IPS DF 6.9 (cell line): ENCODE measurements around the gene NREP.

ENCODE experiments used
- DNase-seq: peaks from one replicate; pipeline ENCODE4 v3.0.0-alpha.2; 2013; ENCODE audit warnings: low read depth, low spot score
- H3K27ac ChIP-seq: one replicate; pipeline ENCODE4 v1.5.1; 2013; ENCODE audit warnings: low read length, control low read depth
- H3K27me3 ChIP-seq: 2 replicates; pipeline ENCODE4 v1.6.1; 2013; ENCODE audit warnings: mild to moderate bottlenecking, low read length; ENCODE audit not compliant: control insufficient read depth, insufficient read depth
- H3K36me3 ChIP-seq: 2 replicates; pipeline ENCODE4 v1.6.1; 2013; ENCODE audit warnings: low read length; ENCODE audit not compliant: control insufficient read depth, insufficient read depth
- H3K4me1 ChIP-seq: 2 replicates; pipeline ENCODE4 v1.6.1; 2013; ENCODE audit warnings: low read length; ENCODE audit not compliant: control insufficient read depth, insufficient read depth
- H3K4me3 ChIP-seq: 2 replicates; pipeline ENCODE4 v1.5.1; 2013; ENCODE audit warnings: mild to moderate bottlenecking, low read length
- H3K9me3 ChIP-seq: 2 replicates; pipeline ENCODE4 v1.6.1; 2013; ENCODE audit warnings: low read length, inconsistent platforms; ENCODE audit not compliant: control insufficient read depth, insufficient read depth
- WGBS: extraction: QIAGEN DNeasy Blood & Tissue Kit; methylation state at CpG from one replicate; pipeline ENCODE4 v1.1.7; 2013; ENCODE audit warnings: mixed read lengths, missing lambda C conversion rate; ENCODE audit not compliant: insufficient read length, insufficient coverage; 5-methylcytosine and 5-hydroxymethylcytosine counted together

The NREP gene

GRCh38 chr5:111756581-111757354 is at the start of gene NREP:
TSS of gene NREP (minus strand) at chr5:111757194. CDS start at chr5:111755772, 1,422 bp downstream.
- peak within 1 kb of the TSS; percentile 77; the same call in 1 of the 2 replicates for H3K4me3 ChIP-seq
- no CpG with 5 or more reads among the region's 12 CpGs for WGBS
- no peaks in the 10 kb centered on the region; the same call in 1 of the 2 replicates for H3K36me3 ChIP-seq
- peaks cover 2% of the 10 kb centered on the region; the same call in 1 of the 2 replicates for H3K4me1 ChIP-seq
- DNase-seq, result no peak
- peak within 1 kb of the TSS; percentile 10 for H3K27ac ChIP-seq
- no peaks in the 10 kb centered on the region for H3K27me3 ChIP-seq
- no peaks in the 10 kb centered on the region for H3K9me3 ChIP-seq

GRCh38 chr5:111806753-111807152 is 49.8 kb upstream of the NREP start:
- WGBS, result no CpG with 5 or more reads among the region's 2 CpGs
- H3K4me3 ChIP-seq, result no peak overlapping the region
- no peaks in the 10 kb centered on the region for H3K36me3 ChIP-seq
- no peak for DNase-seq
- no peaks in the 10 kb centered on the region for H3K9me3 ChIP-seq
- H3K27ac ChIP-seq, result no peak overlapping the region
- no peaks in the 10 kb centered on the region; the same call in 1 of the 2 replicates for H3K4me1 ChIP-seq
- no peaks in the 10 kb centered on the region for H3K27me3 ChIP-seq

- Histone ChIP-seq H3K27ac (no peak overlapping the region), H3K27me3 (no peaks in the 10 kb centered on the region), H3K36me3 (no peaks in the 10 kb centered on the region), H3K4me1 (no peaks in the 10 kb centered on the region; the same call in 1 of the 2 replicates), H3K9me3 (no peaks in the 10 kb centered on the region), H3K4me3 (no peak overlapping the region)
- no peak for DNase-seq
- no CpG with 5 or more reads among the region's 2 CpGs for WGBS
Measured at GRCh38 chr5:111806156-111806555, 49.2 kb upstream of the NREP start.

- WGBS, result no CpG with 5 or more reads among the region's 2 CpGs
- no peaks in the 10 kb centered on the region for H3K9me3 ChIP-seq
- DNase-seq, result no peak
- H3K27ac ChIP-seq, result no peak overlapping the region
- H3K27me3 ChIP-seq, result no peaks in the 10 kb centered on the region
- H3K36me3 ChIP-seq, result no peaks in the 10 kb centered on the region
- H3K4me3 ChIP-seq, result no peak overlapping the region
- H3K4me1 ChIP-seq, result no peaks in the 10 kb centered on the region; the same call in 1 of the 2 replicates
Measured at GRCh38 chr5:111805071-111805470, 48.1 kb upstream of the NREP start.

- no peaks in the 10 kb centered on the region; the same call in 1 of the 2 replicates for H3K4me1 ChIP-seq
- no peak overlapping the region for H3K4me3 ChIP-seq
- H3K27ac ChIP-seq, result no peak overlapping the region
- no peaks in the 10 kb centered on the region for H3K36me3 ChIP-seq
- no peak for DNase-seq
- H3K9me3 ChIP-seq, result no peaks in the 10 kb centered on the region
- no peaks in the 10 kb centered on the region for H3K27me3 ChIP-seq
- WGBS, result no CpG with 5 or more reads among the region's 3 CpGs
Measured at GRCh38 chr5:111800351-111800750, 43.4 kb upstream of the NREP start.

- Histone ChIP-seq H3K4me3 (no peak overlapping the region), H3K9me3 (no peaks in the 10 kb centered on the region), H3K4me1 (no peaks in the 10 kb centered on the region; the same call in 1 of the 2 replicates), H3K27me3 (no peaks in the 10 kb centered on the region), H3K36me3 (no peaks in the 10 kb centered on the region), H3K27ac (no peak overlapping the region)
- DNase-seq, result no peak
- WGBS, result no CpG with 5 or more reads among the region's 1 CpG
Measured at GRCh38 chr5:111795142-111795541, 38.1 kb upstream of the NREP start.

GRCh38 chr5:111792471-111793058 is 35.6 kb upstream of the NREP start:
- WGBS, result no CpG with 5 or more reads among the region's 4 CpGs
- Histone ChIP-seq H3K27ac (no peak overlapping the region), H3K9me3 (no peaks in the 10 kb centered on the region), H3K4me1 (no peaks in the 10 kb centered on the region), H3K27me3 (no peaks in the 10 kb centered on the region), H3K4me3 (no peak overlapping the region), H3K36me3 (no peaks in the 10 kb centered on the region)
- no peak for DNase-seq

GRCh38 chr5:111790295-111790694 is 33.3 kb upstream of the NREP start:
- no peak for DNase-seq
- Histone ChIP-seq H3K36me3 (no peaks in the 10 kb centered on the region), H3K4me1 (no peaks in the 10 kb centered on the region; the same call in 1 of the 2 replicates), H3K9me3 (no peaks in the 10 kb centered on the region), H3K27me3 (no peaks in the 10 kb centered on the region), H3K27ac (no peak overlapping the region), H3K4me3 (no peak overlapping the region)
- WGBS, result no CpG with 5 or more reads among the region's 1 CpG

GRCh38 chr5:111787006-111787405 is 30.0 kb upstream of the NREP start:
- DNase-seq, result no peak
- no peaks in the 10 kb centered on the region; the same call in 1 of the 2 replicates for H3K4me1 ChIP-seq
- H3K27me3 ChIP-seq, result no peaks in the 10 kb centered on the region
- no peak overlapping the region for H3K4me3 ChIP-seq
- H3K36me3 ChIP-seq, result no peaks in the 10 kb centered on the region
- H3K9me3 ChIP-seq, result no peaks in the 10 kb centered on the region
- no peak overlapping the region for H3K27ac ChIP-seq

- Histone ChIP-seq H3K27me3 (no peaks in the 10 kb centered on the region), H3K27ac (no peak overlapping the region), H3K36me3 (no peaks in the 10 kb centered on the region), H3K4me3 (no peak overlapping the region), H3K9me3 (no peaks in the 10 kb centered on the region), H3K4me1 (no peaks in the 10 kb centered on the region; the same call in 1 of the 2 replicates)
- no peak for DNase-seq
- WGBS, result no CpG with 5 or more reads among the region's 3 CpGs
Measured at GRCh38 chr5:111784491-111785181, 27.6 kb upstream of the NREP start.
